HUDEP-2 (cell line): ENCODE data around the gene ZNF628.
"Not testable (repeated sequence)": the region's sequence is repeated elsewhere in the genome, so short reads cannot be mapped to it uniquely, and the experiment has no call there.

Experiments used
- DNase-seq, 76 experiments: peaks; one replicate each; lab custom pipeline; 2025; ENCODE audit not compliant: unreplicated experiment in 76 of 76; lab: John Stamatoyannopoulos, UW

The ZNF628 gene

GRCh38 chr19:55448175-55448490, 28.3 kb upstream of the ZNF628 start:
- not testable (repeated sequence) for DNase-seq

- no peak for DNase-seq
Observed at GRCh38 chr19:55449469-55449868, 26.9 kb upstream of the ZNF628 start.

GRCh38 chr19:55451163-55451964, 25.1 kb upstream of the ZNF628 start:
- peak in 1 of 76 experiments; percentile 19 for DNase-seq

GRCh38 chr19:55451965-55452748, 24.3 kb upstream of the ZNF628 start:
- DNase-seq, result peak in 1 of 76 experiments; percentile 26

GRCh38 chr19:55452749-55453346, 23.6 kb upstream of the ZNF628 start:
- peak in 71 of 76 experiments; percentile 48 to 94 (median 81) for DNase-seq

- DNase-seq, result peak in 16 of 76 experiments; percentile 14 to 63 (median 31)
Observed at GRCh38 chr19:55453511-55454260, 22.7 kb upstream of the ZNF628 start.

GRCh38 chr19:55454787-55455243, 21.6 kb upstream of the ZNF628 start:
- DNase-seq, result peak in 57 of 76 experiments; percentile 13 to 76 (median 50)

- no peak for DNase-seq
Observed at GRCh38 chr19:55455576-55456235, 20.7 kb upstream of the ZNF628 start.

GRCh38 chr19:55456347-55456746, 20.1 kb upstream of the ZNF628 start:
- DNase-seq, result no peak

GRCh38 chr19:55457683-55458457, 18.5 kb upstream of the ZNF628 start:
- DNase-seq, result no peak

GRCh38 chr19:55459551-55459949, 16.9 kb upstream of the ZNF628 start:
- DNase-seq, result no peak

GRCh38 chr19:55459950-55460657, 16.3 kb upstream of the ZNF628 start:
- DNase-seq, result peak in 13 of 76 experiments; percentile 17 to 45 (median 33)

GRCh38 chr19:55460670-55461258, 15.7 kb upstream of the ZNF628 start:
- peak in 74 of 76 experiments; percentile 53 to 97 (median 90) for DNase-seq

GRCh38 chr19:55461259-55461973, 15.0 kb upstream of the ZNF628 start, which contains the start of gene ISOC2:
Gene ISOC2, minus strand, starts transcription at chr19:55461642. Its CDS starts 5,156 bp downstream, at chr19:55456486.
- DNase-seq, result peak in 75 of 76 experiments; percentile 98 to 100 (median 100)

- DNase-seq, result peak in 54 of 76 experiments; percentile 25 to 97 (median 60)
Observed at GRCh38 chr19:55461974-55462626, 14.3 kb upstream of the ZNF628 start.

- no peak for DNase-seq
Observed at GRCh38 chr19:55462722-55463121, 13.7 kb upstream of the ZNF628 start.

- DNase-seq, result no peak
Observed at GRCh38 chr19:55463583-55464031, 12.8 kb upstream of the ZNF628 start.
